HepG2 (cell line): Measurements from ENCODE around the gene SRSF7. TPM values are rescaled to one million over a fixed set of nuclear protein-coding genes. Genes with fewer than 3 reads are reported as not detected.

ENCODE experiments used
- NFE2L1 ChIP-seq: sonication (generic); formaldehyde crosslinking; IDR thresholded peaks from 2 replicates; pipeline ENCODE4 v1.4.0; 2020; ENCODE audit warnings: missing genetic modification reagents, mild to moderate bottlenecking, borderline replicate concordance
- NR2F2 ChIP-seq: IDR thresholded peaks from 2 replicates; pipeline ENCODE4 v1.6.1; 2012; ENCODE audit warnings: low read depth, inconsistent platforms, borderline replicate concordance
- PLSCR1 ChIP-seq: sonication (generic); formaldehyde crosslinking; IDR thresholded peaks from 2 replicates; pipeline ENCODE4 v1.5.0; 2020; ENCODE audit warnings: missing genetic modification reagents, mild to moderate bottlenecking, borderline replicate concordance
- REL ChIP-seq: sonication (generic); formaldehyde crosslinking; conservative IDR thresholded peaks from 2 replicates; pipeline ENCODE4 v1.8.0; 2022; ENCODE audit warnings: mild to moderate bottlenecking, missing genetic modification reagents, moderate library complexity
- RFXANK ChIP-seq: IDR thresholded peaks from 2 replicates; pipeline ENCODE4 v1.6.1; 2016
- SOX6 ChIP-seq, 2 experiments: fragments of 450-650 bp in 1 of 2; sonication (generic) in 1 of 2; formaldehyde crosslinking in 1 of 2; IDR thresholded peaks; 2 replicates each; pipeline versions ENCODE4 v1.4.0 to v1.6.1; 2017 to 2020; ENCODE audit warnings: antibody characterized with exemption in 1 of 2, mild to moderate bottlenecking in 1 of 2, missing genetic modification reagents in 1 of 2
- ZBTB2 ChIP-seq: sonication (generic); formaldehyde crosslinking; IDR thresholded peaks from 2 replicates; pipeline ENCODE4 v1.8.0; 2022; ENCODE audit warnings: low read depth, missing genetic modification reagents
- ZBTB42 ChIP-seq: sonication (generic); formaldehyde crosslinking; IDR thresholded peaks from 2 replicates; pipeline ENCODE4 v1.5.0; 2020; ENCODE audit warnings: mild to moderate bottlenecking, missing genetic modification reagents
- ZNF142 ChIP-seq: sonication (generic); formaldehyde crosslinking; IDR thresholded peaks from 2 replicates; pipeline ENCODE4 v1.4.0; 2020; ENCODE audit warnings: missing genetic modification reagents
- ZNF180 ChIP-seq: sonication (generic); formaldehyde crosslinking; IDR thresholded peaks from 2 replicates; pipeline ENCODE4 v1.4.0; 2020; ENCODE audit warnings: low read depth, missing genetic modification reagents, borderline replicate concordance
- ZNF225 ChIP-seq: sonication (generic); formaldehyde crosslinking; IDR thresholded peaks from 2 replicates; pipeline ENCODE4 v1.4.0; 2020; ENCODE audit warnings: mild to moderate bottlenecking, missing genetic modification reagents
- polyA plus RNA-seq, 8 experiments: library from polyadenylated mRNA; depleted of rRNA in 3 of 8; stranded (reverse) in 7 of 8; unstranded in 1 of 8; fragments of >200 nt; fragmentation: Illumina TruSeq in 4 of 8; extraction: Trizol in 4 of 8; gene quantifications; 2 replicates each; pipeline versions ENCODE4 v1.2.1 to v1.2.3, GENCODE V29; 2011 to 2016; ENCODE audit warnings: low read depth in 4 of 8, missing spikeins in 1 of 8, mixed read lengths in 1 of 8; ENCODE audit not compliant: insufficient read depth in 1 of 8
- total RNA-seq, 5 experiments: library from RNA; depleted of rRNA; stranded (reverse); fragments of >200 nt; fragmentation: Illumina TruSeq; extraction: Trizol; gene quantifications; 2 replicates each; pipeline ENCODE4 v1.2.3, GENCODE V29; 2016; ENCODE audit warnings: low read depth in 1 of 5
- TF ChIP-seq, protein P1 (sequence below): sonication (generic); formaldehyde crosslinking; IDR thresholded peaks from 2 replicates; pipeline ENCODE4 v1.8.1; 2023; ENCODE audit warnings: mild to moderate bottlenecking, moderate library complexity, missing genetic modification reagents
- TF ChIP-seq, protein P2 (sequence below): sonication (generic); formaldehyde crosslinking; conservative IDR thresholded peaks from 2 replicates; pipeline ENCODE4 v1.4.0; 2020; ENCODE audit warnings: mild to moderate bottlenecking, missing genetic modification reagents, moderate library complexity

SRSF7 gene
- total and polyA plus RNA-seq, 2 of the 13 experiments (the other 11 are each of a cell fraction or from before 2014, with no cell fraction given) = 172 to 275 TPM

DNA sequence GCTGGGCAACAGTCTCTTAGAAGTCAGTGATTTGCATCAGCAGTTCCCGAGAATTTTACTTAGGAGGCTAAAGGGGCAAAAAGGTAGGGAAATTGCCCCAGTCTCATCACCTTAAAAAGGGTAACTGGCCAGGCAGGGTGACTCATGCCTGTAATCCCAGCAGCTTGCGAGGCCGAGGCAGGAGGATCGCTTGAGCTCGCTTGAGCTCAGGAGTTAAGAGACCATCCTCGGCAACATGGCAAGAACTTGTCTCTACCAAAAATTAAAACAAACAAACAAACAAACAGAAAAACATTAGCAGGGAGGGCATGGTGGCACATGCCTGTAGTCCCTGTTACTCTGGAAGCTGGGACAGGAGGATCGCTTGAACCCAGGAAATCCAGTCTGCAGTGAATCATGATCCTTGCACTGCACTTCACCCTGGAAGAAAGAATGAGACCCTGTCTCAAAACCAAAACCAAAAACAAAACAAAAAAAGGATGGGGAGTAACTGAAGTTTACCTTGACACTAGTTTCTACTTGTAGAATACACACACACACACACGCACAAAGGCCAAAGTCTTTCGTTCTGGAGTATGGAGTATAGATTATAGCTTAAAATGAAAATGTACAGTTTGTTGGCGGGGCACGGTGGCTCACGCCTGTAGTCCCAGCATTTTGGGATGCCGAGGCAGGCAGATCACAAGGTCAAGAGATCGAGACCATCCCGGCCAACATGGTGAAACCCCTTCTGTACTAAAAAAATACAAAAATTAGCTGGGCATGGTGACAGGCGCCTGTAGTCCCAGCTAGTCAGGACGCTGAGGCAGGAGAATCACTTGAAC lies 24.1 kb upstream of the SRSF7 start (continued):
- TF ChIP-seq ZNF142 (CRISPR knock-in tag) (no peak), PLSCR1 (no peak), ZBTB2 (no peak), SOX6 (IDR thresholded peaks at IDR 0.05) (no peak), SOX6 (CRISPR knock-in tag; IDR thresholded peaks at IDR 0.05) (no peak), RFXANK (no peak), NFE2L1 (CRISPR knock-in tag) (no peak), REL (no peak), NR2F2 (no peak), ZNF225 (CRISPR knock-in tag) (no peak), ZBTB42 (CRISPR knock-in tag) (0 out of 2 replicates have a peak, but pooled peaks have one; percentile 49), ZNF180 (no peak)
- TF ChIP-seq, protein P1, sequence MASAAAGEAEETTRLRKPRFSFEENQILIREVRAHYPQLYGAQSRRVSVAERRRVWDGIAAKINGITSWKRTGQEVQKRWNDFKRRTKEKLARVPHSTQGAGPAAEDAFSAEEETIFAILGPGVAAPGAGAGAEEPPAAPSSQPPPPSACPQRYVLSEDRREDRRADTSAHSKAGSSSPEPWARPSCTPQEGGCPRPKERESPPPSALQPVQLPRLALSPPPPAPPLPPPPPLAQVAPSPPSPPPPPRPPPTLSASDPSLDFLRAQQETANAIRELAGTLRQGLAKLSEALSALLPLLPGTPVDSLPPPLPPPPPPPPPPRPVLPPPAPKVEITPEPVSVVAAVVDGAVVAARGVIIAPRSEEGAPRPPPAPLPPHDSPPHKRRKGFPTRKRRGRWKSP (CRISPR knock-in tag) = no peak
- TF ChIP-seq, protein P2, sequence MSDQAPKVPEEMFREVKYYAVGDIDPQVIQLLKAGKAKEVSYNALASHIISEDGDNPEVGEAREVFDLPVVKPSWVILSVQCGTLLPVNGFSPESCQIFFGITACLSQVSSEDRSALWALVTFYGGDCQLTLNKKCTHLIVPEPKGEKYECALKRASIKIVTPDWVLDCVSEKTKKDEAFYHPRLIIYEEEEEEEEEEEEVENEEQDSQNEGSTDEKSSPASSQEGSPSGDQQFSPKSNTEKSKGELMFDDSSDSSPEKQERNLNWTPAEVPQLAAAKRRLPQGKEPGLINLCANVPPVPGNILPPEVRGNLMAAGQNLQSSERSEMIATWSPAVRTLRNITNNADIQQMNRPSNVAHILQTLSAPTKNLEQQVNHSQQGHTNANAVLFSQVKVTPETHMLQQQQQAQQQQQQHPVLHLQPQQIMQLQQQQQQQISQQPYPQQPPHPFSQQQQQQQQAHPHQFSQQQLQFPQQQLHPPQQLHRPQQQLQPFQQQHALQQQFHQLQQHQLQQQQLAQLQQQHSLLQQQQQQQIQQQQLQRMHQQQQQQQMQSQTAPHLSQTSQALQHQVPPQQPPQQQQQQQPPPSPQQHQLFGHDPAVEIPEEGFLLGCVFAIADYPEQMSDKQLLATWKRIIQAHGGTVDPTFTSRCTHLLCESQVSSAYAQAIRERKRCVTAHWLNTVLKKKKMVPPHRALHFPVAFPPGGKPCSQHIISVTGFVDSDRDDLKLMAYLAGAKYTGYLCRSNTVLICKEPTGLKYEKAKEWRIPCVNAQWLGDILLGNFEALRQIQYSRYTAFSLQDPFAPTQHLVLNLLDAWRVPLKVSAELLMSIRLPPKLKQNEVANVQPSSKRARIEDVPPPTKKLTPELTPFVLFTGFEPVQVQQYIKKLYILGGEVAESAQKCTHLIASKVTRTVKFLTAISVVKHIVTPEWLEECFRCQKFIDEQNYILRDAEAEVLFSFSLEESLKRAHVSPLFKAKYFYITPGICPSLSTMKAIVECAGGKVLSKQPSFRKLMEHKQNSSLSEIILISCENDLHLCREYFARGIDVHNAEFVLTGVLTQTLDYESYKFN (CRISPR knock-in tag) = peak; percentile 44; the same call in 1 of the 2 replicates
